Measurements from ENCODE around the gene ACVR2B. TPM values are rescaled to one million over a fixed set of nuclear protein-coding genes. Genes with fewer than 3 reads are reported as not detected.

The ACVR2B gene
- total RNA-seq, 1 donor from 2014 or later = 4.4 TPM

- intact Hi-C loops (cut with DNase I) = no loop called here
- ATAC-seq (ENCODE audit: poor library complexity) (no peak), DNase-seq (no peak)
Observed at GRCh38 chr3:38455639-38456430, 2.1 kb downstream of the ACVR2B start.

- intact Hi-C loops (cut with DNase I) = no loop called here
Observed at GRCh38 chr3:38457111-38458003, 3.7 kb downstream of the ACVR2B start.

GRCh38 chr3:38458796-38459498 is 5.3 kb downstream of the ACVR2B start:
- ATAC-seq (ENCODE audit: poor library complexity) = peak; percentile 56
- peak; percentile 63 for DNase-seq
- intact Hi-C loops (cut with DNase I) = no loop called here

More at GRCh38 chr3:38457111-38458003, 3.7 kb downstream of the ACVR2B start:
- ATAC-seq (ENCODE audit: poor library complexity) (no peak), DNase-seq (no peak)

GRCh38 chr3:38459499-38460048 is 5.9 kb downstream of the ACVR2B start:
- intact Hi-C loops (cut with DNase I) = no loop called here
- DNase-seq (no peak), ATAC-seq (ENCODE audit: poor library complexity) (no peak)

GRCh38 chr3:38460377-38461270 is 6.9 kb downstream of the ACVR2B start:
- intact Hi-C loops (cut with DNase I) = no loop called here

GRCh38 chr3:38465588-38466154 is 12.0 kb downstream of the ACVR2B start:
- ATAC-seq (ENCODE audit: poor library complexity) (no peak), DNase-seq (no peak)
- intact Hi-C loops (cut with DNase I) = no loop called here

More at GRCh38 chr3:38460377-38461270, 6.9 kb downstream of the ACVR2B start:
- peak; percentile 26 for ATAC-seq (ENCODE audit: poor library complexity)
- DNase-seq = no peak

- DNase-seq (no peak), ATAC-seq (ENCODE audit: poor library complexity) (no peak)
- intact Hi-C loops (cut with DNase I) = no loop called here
Observed at GRCh38 chr3:38468765-38469164, 15.1 kb downstream of the ACVR2B start.

- DNase-seq (no peak), ATAC-seq (ENCODE audit: poor library complexity) (no peak)
- intact Hi-C loops (cut with DNase I) = loop anchor here (10.0 kb wide), 1 partner anchor 345 kb away; no protein-coding TSS in a partner anchor
Observed at GRCh38 chr3:38469852-38470251, 16.2 kb downstream of the ACVR2B start.

- DNase-seq = no peak
- no peak for ATAC-seq (ENCODE audit: poor library complexity)
- intact Hi-C loops (cut with DNase I) = loop anchor here (10.0 kb wide), 1 partner anchor 347 kb away; no protein-coding TSS in a partner anchor
Observed at GRCh38 chr3:38471260-38471857, 17.7 kb downstream of the ACVR2B start.

- intact Hi-C loops (cut with DNase I) = loop anchor here (10.0 kb wide), 1 partner anchor 348 kb away; no protein-coding TSS in a partner anchor
- no peak for ATAC-seq (ENCODE audit: poor library complexity)
- no peak for DNase-seq
Observed at GRCh38 chr3:38472342-38472741, 18.7 kb downstream of the ACVR2B start.

- intact Hi-C loops (cut with DNase I) = loop anchor here (10.0 kb wide), 1 partner anchor 348 kb away; no protein-coding TSS in a partner anchor
- DNase-seq (no peak), ATAC-seq (ENCODE audit: poor library complexity) (peak; percentile 25)
Observed at GRCh38 chr3:38473229-38473628, 19.5 kb downstream of the ACVR2B start.

GRCh38 chr3:38474928-38475605 is 21.4 kb downstream of the ACVR2B start:
- no peak for ATAC-seq (ENCODE audit: poor library complexity)
- intact Hi-C loops (cut with DNase I) = loop anchor here (10.0 kb wide), 1 partner anchor 350 kb away; no protein-coding TSS in a partner anchor
- no peak for DNase-seq

GRCh38 chr3:38475716-38476115 is 22.0 kb downstream of the ACVR2B start:
- DNase-seq = no peak
- intact Hi-C loops (cut with DNase I) = loop anchor here (10.0 kb wide), 1 partner anchor 351 kb away; no protein-coding TSS in a partner anchor
- ATAC-seq (ENCODE audit: poor library complexity) = no peak

GRCh38 chr3:38476157-38476756 is 22.6 kb downstream of the ACVR2B start:
- ATAC-seq (ENCODE audit: poor library complexity) = no peak
- intact Hi-C loops (cut with DNase I) = loop anchor here (10.0 kb wide), 1 partner anchor 351 kb away; no protein-coding TSS in a partner anchor
- no peak for DNase-seq

GRCh38 chr3:38477057-38477820 is 23.5 kb downstream of the ACVR2B start:
- intact Hi-C loops (cut with DNase I) = loop anchor here (10.0 kb wide), 1 partner anchor 352 kb away; no protein-coding TSS in a partner anchor
- no peak for DNase-seq
- no peak for ATAC-seq (ENCODE audit: poor library complexity)

Measured in Right ventricle myocardium superior (tissue), 1 donor.